RWPE1 (cell line): ENCODE measurements around the gene CALY.

Experiments used
- CTCF ChIA-PET: fragments of 350-600 bp; sonication (Branson Sonifier 250); formaldehyde crosslinking; extraction: SDS; loops from one replicate; lab custom pipeline; 2021; lab: Yijun Ruan, JAX
- POLR2A ChIA-PET: fragments of 400-600 bp; formaldehyde crosslinking; extraction: SDS; loops from one replicate; lab custom pipeline; 2020; ENCODE audit warnings: antibody characterized with exemption; ENCODE audit not compliant: low non-redundant PET; lab: Yijun Ruan, JAX
- DNase-seq: peaks from one replicate; pipeline ENCODE4 v3.0.0; 2012; ENCODE audit warnings: low spot score
- H3K27ac ChIP-seq: fragments of 450-650 bp; 2 replicates; pipeline ENCODE4 v1.5.1; 2017
- TF ChIP-seq, protein P1 (sequence below): fragments of 450-650 bp; conservative IDR thresholded peaks from 2 replicates; pipeline ENCODE4 v1.5.1; 2017; ENCODE audit warnings: low read depth, mild to moderate bottlenecking

Gene CALY

DNA sequence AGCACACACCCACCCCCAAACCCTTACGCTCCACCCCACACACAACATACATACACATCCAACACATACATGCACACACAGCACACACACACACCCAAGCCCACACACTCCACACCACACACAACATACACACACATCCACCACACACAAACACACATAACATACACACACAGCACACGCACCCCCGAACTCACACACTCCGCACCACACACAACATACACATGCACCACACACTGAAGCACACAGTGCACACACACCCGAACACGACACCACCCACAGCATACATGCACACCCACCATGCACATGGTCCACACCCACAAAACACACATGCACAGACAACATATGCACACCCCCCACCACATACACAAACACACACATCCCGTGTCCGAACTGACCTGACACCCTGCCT is 12.5 kb upstream of the CALY start:
- CTCF ChIA-PET = no interaction called here
- POLR2A ChIA-PET = no interaction called here

DNA sequence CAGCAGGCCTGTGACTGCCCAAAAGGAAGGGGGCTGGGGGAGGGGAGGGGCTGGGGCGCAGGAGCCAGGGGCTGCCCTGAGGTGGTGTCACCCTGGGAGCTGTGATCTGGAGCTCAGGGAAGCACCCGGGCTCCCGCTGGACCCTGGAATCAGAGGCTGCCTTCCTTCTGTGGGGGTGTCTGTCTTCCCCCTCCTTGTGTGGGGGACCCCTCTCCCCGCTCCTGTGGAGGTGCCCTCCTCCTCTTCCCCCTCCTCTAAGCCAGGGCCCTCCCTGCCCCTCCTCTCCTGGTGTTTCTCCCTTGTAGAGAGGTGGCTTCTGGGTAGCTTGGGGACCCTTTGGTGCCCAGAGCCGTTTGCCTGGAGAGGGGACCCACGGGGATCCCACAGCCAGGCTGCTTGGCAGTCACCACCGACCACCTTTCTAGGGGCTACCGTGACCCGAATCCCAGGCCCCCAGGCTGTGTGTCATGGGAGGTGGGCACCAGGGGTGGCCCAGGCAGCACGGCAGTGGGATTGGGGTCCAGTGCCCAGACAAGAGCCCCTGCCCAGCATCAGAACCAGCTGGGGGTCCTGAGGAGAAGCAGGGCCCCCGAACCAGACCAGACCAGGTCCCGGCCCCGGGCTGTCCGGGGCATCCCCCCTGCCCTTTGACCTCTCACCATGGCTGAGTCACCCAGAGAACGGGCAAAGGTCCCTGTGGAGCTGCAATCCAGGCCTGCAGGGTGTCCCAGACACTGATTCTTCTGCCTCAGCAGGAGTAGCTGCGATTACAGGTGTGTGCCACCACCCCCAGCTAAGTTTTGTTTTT is 11.2 kb upstream of the CALY start:
- ChIA-PET POLR2A (interaction anchor here (0.7 to 1.1 kb wide), 2 partner anchors 8 to 11 kb away, joined by 3 read pairs; partner anchors contain the start of gene CALY), CTCF (interaction anchor here (2.6 kb wide), 1 partner anchor 18 kb away, joined by 11 read pairs; no protein-coding TSS in a partner anchor)
- DNase-seq = no peak
- TF ChIP-seq, protein P1, sequence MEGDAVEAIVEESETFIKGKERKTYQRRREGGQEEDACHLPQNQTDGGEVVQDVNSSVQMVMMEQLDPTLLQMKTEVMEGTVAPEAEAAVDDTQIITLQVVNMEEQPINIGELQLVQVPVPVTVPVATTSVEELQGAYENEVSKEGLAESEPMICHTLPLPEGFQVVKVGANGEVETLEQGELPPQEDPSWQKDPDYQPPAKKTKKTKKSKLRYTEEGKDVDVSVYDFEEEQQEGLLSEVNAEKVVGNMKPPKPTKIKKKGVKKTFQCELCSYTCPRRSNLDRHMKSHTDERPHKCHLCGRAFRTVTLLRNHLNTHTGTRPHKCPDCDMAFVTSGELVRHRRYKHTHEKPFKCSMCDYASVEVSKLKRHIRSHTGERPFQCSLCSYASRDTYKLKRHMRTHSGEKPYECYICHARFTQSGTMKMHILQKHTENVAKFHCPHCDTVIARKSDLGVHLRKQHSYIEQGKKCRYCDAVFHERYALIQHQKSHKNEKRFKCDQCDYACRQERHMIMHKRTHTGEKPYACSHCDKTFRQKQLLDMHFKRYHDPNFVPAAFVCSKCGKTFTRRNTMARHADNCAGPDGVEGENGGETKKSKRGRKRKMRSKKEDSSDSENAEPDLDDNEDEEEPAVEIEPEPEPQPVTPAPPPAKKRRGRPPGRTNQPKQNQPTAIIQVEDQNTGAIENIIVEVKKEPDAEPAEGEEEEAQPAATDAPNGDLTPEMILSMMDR = no peak
- H3K27ac ChIP-seq = no peak overlapping the region

More for the DNA sequence above, 12.5 kb upstream of the CALY start:
- TF ChIP-seq, protein P1 = no peak
- no peak overlapping the region for H3K27ac ChIP-seq
- DNase-seq = no peak

DNA sequence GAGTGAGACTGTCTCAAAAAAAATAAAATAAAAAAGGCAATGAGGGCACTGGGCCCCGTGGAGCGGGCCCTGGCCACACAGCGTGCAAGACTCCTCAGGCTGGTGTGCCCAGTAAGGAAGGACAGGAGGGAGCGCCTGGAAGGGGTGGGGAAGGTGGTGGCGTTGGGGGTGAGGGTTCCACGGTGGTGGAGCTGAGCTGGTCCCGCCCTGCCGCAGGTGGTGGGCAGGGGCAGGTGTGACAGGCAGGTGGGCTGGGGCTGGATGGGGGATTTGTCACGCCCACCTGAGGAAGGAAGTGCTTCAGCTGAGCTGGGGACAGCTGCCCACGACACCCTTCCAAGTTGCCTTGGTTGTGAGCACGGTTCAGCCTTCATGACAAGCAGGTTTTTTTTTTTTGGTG is 9.7 kb upstream of the CALY start:
- TF ChIP-seq, protein P1 = no peak
- ChIA-PET POLR2A (no interaction called here), CTCF (interaction anchor here (2.6 kb wide), 1 partner anchor 17 kb away, joined by 11 read pairs; no protein-coding TSS in a partner anchor)
- no peak overlapping the region for H3K27ac ChIP-seq
- DNase-seq = no peak

DNA sequence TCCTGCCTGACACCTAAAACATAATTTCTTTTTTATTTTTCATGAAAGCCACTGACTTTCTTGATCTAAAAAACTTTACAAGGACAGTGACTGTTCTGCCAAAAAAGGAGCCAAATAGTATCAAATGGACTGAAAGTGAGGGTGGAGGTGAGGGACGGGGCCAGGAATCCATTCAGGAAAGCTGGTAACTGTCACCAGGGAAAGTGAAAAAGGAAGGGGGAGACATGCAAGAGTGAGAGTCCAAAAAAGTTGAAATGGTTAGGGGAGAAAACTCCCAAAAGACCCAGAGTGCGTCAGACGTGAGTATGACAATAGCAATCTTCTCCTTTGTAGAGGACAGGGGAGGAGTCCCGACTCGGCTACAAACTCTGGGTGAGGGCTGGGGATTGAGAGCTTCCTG is 7.5 kb upstream of the CALY start:
- DNase-seq = no peak
- CTCF ChIA-PET = no interaction called here
- H3K27ac ChIP-seq = no peak overlapping the region
- TF ChIP-seq, protein P1 = no peak
- POLR2A ChIA-PET = no interaction called here

DNA sequence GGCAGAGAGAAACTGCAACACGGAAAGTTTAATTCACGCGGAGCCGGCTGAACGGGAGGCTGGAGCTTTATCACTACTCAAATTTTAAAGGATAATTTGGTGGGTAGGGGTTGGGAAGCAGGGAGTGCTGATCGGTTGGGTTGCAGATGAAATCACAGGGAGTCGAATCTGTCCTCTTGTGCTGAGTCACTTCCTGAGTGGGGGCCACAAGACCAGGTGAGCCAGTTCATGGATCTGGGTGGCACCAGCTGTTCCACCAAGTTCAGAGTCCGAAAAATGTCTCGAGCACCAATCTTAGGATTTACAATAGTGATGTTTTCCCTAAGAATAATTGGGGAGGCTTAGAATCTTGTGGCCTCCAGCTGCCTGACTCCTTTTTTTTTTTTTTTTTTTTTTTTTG is 6.9 kb upstream of the CALY start:
- H3K27ac ChIP-seq = no peak overlapping the region
- POLR2A ChIA-PET = no interaction called here
- no peak for DNase-seq
- CTCF ChIA-PET = interaction anchor here (0.6 kb wide), 1 partner anchor 13 kb away, joined by 3 read pairs; no protein-coding TSS in a partner anchor
- TF ChIP-seq, protein P1 = no peak

DNA sequence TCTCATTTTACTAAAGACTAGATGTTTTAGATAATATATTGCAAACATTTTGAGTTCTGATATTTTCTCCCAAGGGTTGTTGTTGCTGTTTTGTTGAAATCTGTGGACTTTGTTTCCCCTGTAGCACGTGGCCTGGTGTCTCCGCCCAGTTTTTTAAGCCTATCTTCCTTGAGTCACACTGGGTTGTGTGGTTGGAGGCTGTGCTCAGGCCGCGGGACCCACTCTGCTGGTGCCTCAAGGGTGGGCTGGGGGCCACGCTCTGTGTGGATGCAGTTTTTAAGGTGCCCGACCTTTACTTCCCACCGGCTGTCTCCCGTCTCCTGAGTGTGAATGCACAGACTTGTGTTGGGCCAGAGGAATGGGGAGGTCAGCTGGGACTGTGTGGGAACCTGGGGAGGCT is 6.2 kb upstream of the CALY start:
- H3K27ac ChIP-seq = no peak overlapping the region
- CTCF ChIA-PET = interaction anchor here (0.6 kb wide), 1 partner anchor 13 kb away, joined by 3 read pairs; no protein-coding TSS in a partner anchor
- POLR2A ChIA-PET = no interaction called here
- TF ChIP-seq, protein P1 = no peak
- DNase-seq = no peak
